Smooth muscle cell (in vitro differentiated cells): Measurements from ENCODE around the gene KLHL22. TPM values are rescaled to one million over a fixed set of nuclear protein-coding genes. Genes with fewer than 3 reads are reported as not detected.

Source experiments
- DNase-seq: peaks from one replicate; lab custom pipeline; 2025; ENCODE audit not compliant: unreplicated experiment; lab: John Stamatoyannopoulos, UW
- H2AFZ ChIP-seq: fragments of 200-600 bp; sonication (generic); 2 replicates; pipeline ENCODE4 v1.6.0; 2016; ENCODE audit warnings: antibody characterized with exemption, low read depth, mild to moderate bottlenecking
- H3F3A ChIP-seq: fragments of 200-600 bp; sonication (generic); 2 replicates; pipeline ENCODE4 v1.6.0; 2017; ENCODE audit warnings: antibody characterized with exemption, low read depth
- H3K27ac ChIP-seq: fragments of 200-600 bp; sonication (generic); 2 replicates; pipeline ENCODE4 v1.5.1; 2016; ENCODE audit warnings: low read depth, mild to moderate bottlenecking
- H3K27me3 ChIP-seq: fragments of 200-600 bp; sonication (generic); 2 replicates; pipeline ENCODE4 v1.6.1; 2016; ENCODE audit warnings: low read depth, mild to moderate bottlenecking
- H3K36me3 ChIP-seq: fragments of 200-600 bp; sonication (generic); 2 replicates; pipeline ENCODE4 v1.5.1; 2016; ENCODE audit warnings: low read depth
- H3K4me1 ChIP-seq: fragments of 200-600 bp; sonication (generic); 2 replicates; pipeline ENCODE4 v1.5.1; 2016; ENCODE audit warnings: low read depth
- H3K4me2 ChIP-seq: fragments of 200-600 bp; sonication (generic); 2 replicates; pipeline ENCODE4 v1.6.0; 2016; ENCODE audit warnings: mild to moderate bottlenecking
- H3K4me3 ChIP-seq: fragments of 200-600 bp; sonication (generic); 2 replicates; pipeline ENCODE4 v1.5.1; 2016; ENCODE audit warnings: mild to moderate bottlenecking
- H3K79me2 ChIP-seq: fragments of 200-600 bp; sonication (generic); 2 replicates; pipeline ENCODE4 v1.6.0; 2016; ENCODE audit warnings: low read depth, mild to moderate bottlenecking
- H3K9ac ChIP-seq: fragments of 200-600 bp; sonication (generic); 2 replicates; pipeline ENCODE4 v1.6.0; 2016; ENCODE audit warnings: low read depth
- H3K9me3 ChIP-seq: fragments of 200-600 bp; sonication (generic); replicated peaks from 2 replicates; pipeline ENCODE4 v1.5.1; 2016; ENCODE audit warnings: low read depth
- H4K20me1 ChIP-seq: fragments of 200-600 bp; sonication (generic); 2 replicates; pipeline ENCODE4 v1.6.0; 2016; ENCODE audit warnings: low read depth
- WGBS: methylation state at CpG from one replicate; pipeline ENCODE4 v1.1.7; 2016; ENCODE audit warnings: low lambda C conversion rate; 5-methylcytosine and 5-hydroxymethylcytosine counted together
- polyA plus RNA-seq: library from polyadenylated mRNA; unstranded; fragments of >200 nt; fragmentation: Nextera tagmentation; extraction: Ambion mirVana; gene quantifications from 2 replicates; pipeline ENCODE4 v1.2.1, GENCODE V29; 2016
- total RNA-seq: library from RNA; depleted of rRNA; stranded (reverse); fragments of >200 nt; gene quantifications from 2 replicates; pipeline ENCODE4 v1.2.3, GENCODE V29; 2014
- TF ChIP-seq, protein P1 (sequence below): fragments of 200-600 bp; sonication (generic); IDR thresholded peaks from 2 replicates; pipeline ENCODE4 v1.5.1; 2017; ENCODE audit warnings: borderline replicate concordance, mild to moderate bottlenecking, antibody characterized with exemption; ENCODE audit not compliant: insufficient read depth, poor library complexity, severe bottlenecking

KLHL22 gene
- total and polyA plus RNA-seq, 2 experiments from 2014 or later = 17.1 to 27.3 TPM

DNA sequence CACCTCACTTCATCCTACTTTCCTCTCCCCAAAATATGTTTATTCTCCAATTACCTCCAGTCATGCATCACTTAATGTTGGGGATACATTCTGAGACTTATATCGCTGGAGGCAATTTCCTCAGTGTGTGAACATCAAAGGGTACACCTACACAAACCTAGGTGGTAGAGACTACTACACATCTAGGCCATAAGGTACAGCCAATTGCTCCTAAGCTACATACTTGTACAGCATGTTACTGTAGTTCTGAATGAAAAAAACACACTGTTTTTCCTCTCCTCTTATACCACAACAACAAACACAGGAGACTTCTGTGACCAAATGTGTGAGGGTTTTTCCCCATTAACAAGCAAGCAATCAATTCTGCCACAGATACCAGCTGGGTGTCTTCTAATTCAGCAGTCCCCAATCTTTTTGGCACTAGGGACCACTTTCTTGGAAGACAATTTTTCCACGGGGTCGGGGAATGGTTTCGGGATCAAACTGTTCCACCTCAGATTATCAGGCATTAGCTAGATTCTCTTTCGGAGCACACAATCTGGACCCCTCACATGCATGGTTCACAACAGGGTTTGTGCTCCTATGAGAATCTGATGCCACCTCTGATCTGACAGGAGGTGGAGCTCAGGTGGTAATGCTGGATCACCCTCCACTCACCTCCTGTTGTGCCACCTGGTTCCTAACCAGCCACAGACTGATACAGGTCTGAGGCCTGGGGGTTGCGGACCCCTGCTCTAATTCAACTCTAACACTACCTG lies 5.2 kb downstream of the KLHL22 start:
- H3K9me3 ChIP-seq = no peaks in the 10 kb centered on the region
- H3K4me1 ChIP-seq = peaks cover 6% of the 10 kb centered on the region
- no peaks in the 10 kb centered on the region for H3K36me3 ChIP-seq
- no peak overlapping the region for H2AFZ ChIP-seq
- H3K27ac ChIP-seq = no peak overlapping the region
- DNase-seq = no peak
- no peaks in the 10 kb centered on the region for H3K27me3 ChIP-seq
- no peak overlapping the region for H3K9ac ChIP-seq
- no peak overlapping the region for H3K4me3 ChIP-seq
- 96% methylated on average over 6 of the region's 6 CpGs for WGBS
- no peaks in the 10 kb centered on the region for H3F3A ChIP-seq
- H3K4me2 ChIP-seq = no peak overlapping the region
- H3K79me2 ChIP-seq = peaks cover 69% of the 10 kb centered on the region
- TF ChIP-seq, protein P1, sequence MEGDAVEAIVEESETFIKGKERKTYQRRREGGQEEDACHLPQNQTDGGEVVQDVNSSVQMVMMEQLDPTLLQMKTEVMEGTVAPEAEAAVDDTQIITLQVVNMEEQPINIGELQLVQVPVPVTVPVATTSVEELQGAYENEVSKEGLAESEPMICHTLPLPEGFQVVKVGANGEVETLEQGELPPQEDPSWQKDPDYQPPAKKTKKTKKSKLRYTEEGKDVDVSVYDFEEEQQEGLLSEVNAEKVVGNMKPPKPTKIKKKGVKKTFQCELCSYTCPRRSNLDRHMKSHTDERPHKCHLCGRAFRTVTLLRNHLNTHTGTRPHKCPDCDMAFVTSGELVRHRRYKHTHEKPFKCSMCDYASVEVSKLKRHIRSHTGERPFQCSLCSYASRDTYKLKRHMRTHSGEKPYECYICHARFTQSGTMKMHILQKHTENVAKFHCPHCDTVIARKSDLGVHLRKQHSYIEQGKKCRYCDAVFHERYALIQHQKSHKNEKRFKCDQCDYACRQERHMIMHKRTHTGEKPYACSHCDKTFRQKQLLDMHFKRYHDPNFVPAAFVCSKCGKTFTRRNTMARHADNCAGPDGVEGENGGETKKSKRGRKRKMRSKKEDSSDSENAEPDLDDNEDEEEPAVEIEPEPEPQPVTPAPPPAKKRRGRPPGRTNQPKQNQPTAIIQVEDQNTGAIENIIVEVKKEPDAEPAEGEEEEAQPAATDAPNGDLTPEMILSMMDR = no peak
- peaks cover 86% of the 10 kb centered on the region for H4K20me1 ChIP-seq

DNA sequence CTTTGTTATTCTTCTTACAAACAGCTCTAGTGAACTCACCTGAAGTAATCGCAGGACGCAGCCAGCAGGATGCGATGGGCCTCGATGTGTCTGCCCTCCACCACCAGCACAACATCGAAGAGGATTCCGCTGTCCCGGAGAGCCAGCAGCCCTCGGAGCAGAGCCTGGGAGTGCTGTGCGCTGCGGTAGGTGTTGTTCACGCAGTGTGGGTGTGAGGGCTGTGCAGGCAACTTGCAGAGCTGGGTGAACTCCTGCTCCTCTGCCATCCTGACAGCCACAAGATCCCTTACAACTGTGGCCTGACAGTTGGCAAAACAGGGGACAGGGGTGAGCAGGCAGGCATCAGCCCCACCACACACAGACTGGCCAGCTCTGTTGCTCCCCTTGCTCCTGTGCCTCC lies 6.6 kb downstream of the KLHL22 start:
- H3K27me3 ChIP-seq = no peaks in the 10 kb centered on the region
- WGBS = 88% methylated on average over 11 of the region's 11 CpGs
- H3K36me3 ChIP-seq = no peaks in the 10 kb centered on the region
- H3K79me2 ChIP-seq = peaks cover 61% of the 10 kb centered on the region
- H3K9me3 ChIP-seq = no peaks in the 10 kb centered on the region
- H3K9ac ChIP-seq = no peak overlapping the region
- no peak overlapping the region for H3K4me2 ChIP-seq
- no peak overlapping the region for H3K27ac ChIP-seq
- no peak overlapping the region for H2AFZ ChIP-seq
- DNase-seq = no peak
- H3K4me3 ChIP-seq = no peak overlapping the region
- TF ChIP-seq, protein P1 = no peak
- no peaks in the 10 kb centered on the region for H3K4me1 ChIP-seq
- no peaks in the 10 kb centered on the region for H3F3A ChIP-seq
- peaks cover 83% of the 10 kb centered on the region for H4K20me1 ChIP-seq

DNA sequence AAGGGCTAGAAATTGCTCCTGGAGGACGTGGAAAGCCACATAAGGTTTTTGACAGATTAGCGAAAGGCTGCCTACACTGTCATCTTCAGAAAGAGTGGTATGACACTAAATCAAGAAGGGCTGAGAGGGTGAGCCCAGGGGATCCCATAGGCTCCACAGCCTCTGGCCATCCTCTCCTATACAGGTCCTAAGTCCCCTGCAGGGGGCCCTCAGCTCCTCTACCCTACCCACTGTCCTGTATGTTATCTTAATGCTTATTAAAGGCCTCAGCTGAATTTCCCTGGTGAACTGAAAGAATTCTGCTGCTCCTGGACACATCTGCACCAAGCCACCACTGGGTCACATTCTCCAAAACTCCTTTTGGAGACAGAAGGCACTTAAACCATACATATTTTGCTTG lies 7.9 kb downstream of the KLHL22 start:
- H3K27me3 ChIP-seq = no peaks in the 10 kb centered on the region
- H4K20me1 ChIP-seq = peaks cover 71% of the 10 kb centered on the region
- no peak overlapping the region for H3K27ac ChIP-seq
- no peak overlapping the region for H2AFZ ChIP-seq
- H3F3A ChIP-seq = no peaks in the 10 kb centered on the region
- no peak overlapping the region for H3K4me2 ChIP-seq
- no peaks in the 10 kb centered on the region for H3K9me3 ChIP-seq
- WGBS = 100% methylated on average over 2 of the region's 2 CpGs
- H3K79me2 ChIP-seq = peaks cover 49% of the 10 kb centered on the region
- no peak overlapping the region for H3K4me3 ChIP-seq
- no peak overlapping the region for H3K9ac ChIP-seq
- no peak for DNase-seq
- no peaks in the 10 kb centered on the region for H3K36me3 ChIP-seq
- H3K4me1 ChIP-seq = no peaks in the 10 kb centered on the region
- TF ChIP-seq, protein P1 = no peak

DNA sequence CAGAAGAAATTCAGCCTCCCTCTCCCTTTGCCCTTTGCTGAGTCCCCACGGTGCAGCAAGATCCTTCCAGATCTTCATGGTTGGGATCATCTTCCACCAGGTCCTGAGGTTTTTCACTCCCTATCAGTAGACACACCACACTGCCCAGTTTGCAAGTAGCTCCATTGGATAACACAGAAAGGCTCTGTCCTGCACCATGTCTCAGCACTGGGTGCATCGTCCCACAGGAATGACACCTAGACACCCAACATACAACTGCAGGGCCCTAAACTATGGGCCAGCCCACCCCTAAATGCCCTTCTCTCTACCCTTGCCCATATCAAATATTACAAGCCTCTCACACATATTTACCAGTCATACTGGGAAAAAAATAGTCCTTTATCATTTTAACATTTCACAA lies 9.4 kb downstream of the KLHL22 start:
- H3F3A ChIP-seq = no peaks in the 10 kb centered on the region
- no peaks in the 10 kb centered on the region for H3K27me3 ChIP-seq
- H4K20me1 ChIP-seq = peaks cover 56% of the 10 kb centered on the region
- no peak overlapping the region for H2AFZ ChIP-seq
- no peaks in the 10 kb centered on the region for H3K36me3 ChIP-seq
- H3K9me3 ChIP-seq = no peaks in the 10 kb centered on the region
- no peak overlapping the region for H3K9ac ChIP-seq
- H3K4me1 ChIP-seq = no peaks in the 10 kb centered on the region
- no peak for DNase-seq
- no peak overlapping the region for H3K27ac ChIP-seq
- H3K4me2 ChIP-seq = no peak overlapping the region
- peaks cover 34% of the 10 kb centered on the region for H3K79me2 ChIP-seq
- TF ChIP-seq, protein P1 = no peak
- 89% methylated on average over 2 of the region's 2 CpGs for WGBS
- H3K4me3 ChIP-seq = no peak overlapping the region
